ENCODE measurements around the gene CCDC116.
"Not testable (repeated sequence)": the region's sequence is repeated elsewhere in the genome, so short reads cannot be mapped to it uniquely, and the experiment has no call there.

DNA sequence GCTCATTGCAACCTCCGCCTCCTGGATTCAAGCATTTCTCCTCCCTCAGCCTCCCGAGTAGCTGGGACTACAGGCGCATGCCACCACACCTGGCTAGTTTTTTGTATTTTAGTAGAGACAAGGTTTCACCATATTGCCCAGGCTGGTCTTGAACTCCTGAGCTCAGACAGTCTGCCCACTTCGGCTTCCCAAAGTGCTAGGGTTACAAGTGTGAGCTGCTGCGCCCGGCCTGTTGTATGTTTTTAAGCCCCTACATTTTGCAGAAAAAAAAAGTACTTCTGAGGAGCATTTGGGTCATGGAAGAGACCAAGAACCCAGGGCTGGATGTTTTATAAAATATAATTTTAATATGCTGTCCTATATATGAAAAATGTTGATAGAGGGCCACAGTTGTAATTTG is 15.2 kb upstream of the CCDC116 start:
- TF ChIP-seq, protein P1, sequence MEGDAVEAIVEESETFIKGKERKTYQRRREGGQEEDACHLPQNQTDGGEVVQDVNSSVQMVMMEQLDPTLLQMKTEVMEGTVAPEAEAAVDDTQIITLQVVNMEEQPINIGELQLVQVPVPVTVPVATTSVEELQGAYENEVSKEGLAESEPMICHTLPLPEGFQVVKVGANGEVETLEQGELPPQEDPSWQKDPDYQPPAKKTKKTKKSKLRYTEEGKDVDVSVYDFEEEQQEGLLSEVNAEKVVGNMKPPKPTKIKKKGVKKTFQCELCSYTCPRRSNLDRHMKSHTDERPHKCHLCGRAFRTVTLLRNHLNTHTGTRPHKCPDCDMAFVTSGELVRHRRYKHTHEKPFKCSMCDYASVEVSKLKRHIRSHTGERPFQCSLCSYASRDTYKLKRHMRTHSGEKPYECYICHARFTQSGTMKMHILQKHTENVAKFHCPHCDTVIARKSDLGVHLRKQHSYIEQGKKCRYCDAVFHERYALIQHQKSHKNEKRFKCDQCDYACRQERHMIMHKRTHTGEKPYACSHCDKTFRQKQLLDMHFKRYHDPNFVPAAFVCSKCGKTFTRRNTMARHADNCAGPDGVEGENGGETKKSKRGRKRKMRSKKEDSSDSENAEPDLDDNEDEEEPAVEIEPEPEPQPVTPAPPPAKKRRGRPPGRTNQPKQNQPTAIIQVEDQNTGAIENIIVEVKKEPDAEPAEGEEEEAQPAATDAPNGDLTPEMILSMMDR (IDR thresholded peaks at IDR 0.05), result not testable (repeated sequence)
- TF ChIP-seq POLR2A (IDR thresholded peaks at IDR 0.05), result not testable (repeated sequence)
